Measurements from ENCODE around the gene MMP17. TPM values are rescaled to one million over a fixed set of nuclear protein-coding genes. Genes with fewer than 3 reads are reported as not detected.

Gene MMP17
- total and polyA plus RNA-seq, 2 donors from 2014 or later: 0.82 to 3.2 TPM

Other genes starting within 250 kb of the MMP17 start
- gene SFSWAP, start 117.3 kb upstream of the MMP17 start, total RNA-seq: 46.2 TPM
- gene SFSWAP, start 117.3 kb upstream of the MMP17 start, polyA plus RNA-seq (ENCODE audit: insufficient read depth, low read depth, low replicate concordance): 13.9 TPM
- gene ULK1, start 66.2 kb downstream of the MMP17 start, total RNA-seq: 33.4 TPM
- gene ULK1, start 66.2 kb downstream of the MMP17 start, polyA plus RNA-seq (ENCODE audit: insufficient read depth, low read depth, low replicate concordance): 11.4 TPM
- 28.8 TPM for gene PUS1, start 100.9 kb downstream of the MMP17 start, total RNA-seq
- gene PUS1, start 100.9 kb downstream of the MMP17 start, polyA plus RNA-seq (ENCODE audit: insufficient read depth, low read depth, low replicate concordance): 16.1 TPM
- 44.7 TPM for gene EP400, start 121.5 kb downstream of the MMP17 start, total RNA-seq
- gene EP400, start 121.5 kb downstream of the MMP17 start, polyA plus RNA-seq (ENCODE audit: insufficient read depth, low read depth, low replicate concordance): 7.5 TPM